ENCODE measurements around the gene CELSR1. TPM values are rescaled to one million over a fixed set of nuclear protein-coding genes. Genes with fewer than 3 reads are reported as not detected.
A peak's percentile ranks its signal among the peaks of the same experiment; 100 is the strongest.

The CELSR1 gene
- total and polyA plus RNA-seq, 2 of the 13 experiments (the other 11 are each of a cell fraction or from before 2014, with no cell fraction given) = 0.78 to 1.8 TPM

DNA sequence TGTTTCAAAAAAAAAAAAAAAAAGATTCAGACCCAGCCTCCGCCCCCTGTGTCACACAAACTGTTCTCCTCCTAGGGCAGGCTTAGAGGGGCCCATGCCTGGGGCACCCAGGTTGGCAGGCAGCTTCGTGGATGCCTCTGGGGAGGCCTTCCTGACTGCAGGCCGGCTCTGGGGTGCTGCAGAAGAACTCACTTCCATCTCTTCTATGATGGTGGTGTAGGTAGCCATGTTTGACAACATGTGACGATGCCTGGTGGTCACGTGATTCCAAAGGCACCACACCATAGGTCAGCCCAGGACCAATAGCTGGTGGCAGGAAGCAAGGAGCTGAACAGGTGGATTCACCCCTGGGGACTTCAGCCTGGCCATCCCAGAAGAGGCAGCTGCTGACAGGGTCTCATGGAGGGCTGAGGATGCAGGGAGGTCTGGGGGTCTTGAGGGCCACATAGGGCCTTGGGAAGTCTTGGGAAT is 24.1 kb upstream of the CELSR1 start:
- 25% methylated on average over 3 of the region's 5 CpGs for WGBS (ENCODE audit: low lambda C conversion rate)
- ATAC-seq = peak; percentile 25
- peak overlapping the region; percentile 45 for H3K4me2 ChIP-seq (ENCODE audit: low read depth, low read length)
- TF ChIP-seq ZNF672 (CRISPR knock-in tag; IDR thresholded peaks at IDR 0.05) (no peak), THAP11 (CRISPR knock-in tag; IDR thresholded peaks at IDR 0.05) (peak; percentile 61; the same call in 1 of the 2 replicates), ZNF792 (CRISPR knock-in tag; IDR thresholded peaks at IDR 0.05) (no peak), GABPB1 (CRISPR knock-in tag; IDR thresholded peaks at IDR 0.05) (0 out of 2 replicates have a peak, but pooled peaks have one; percentile 30), CSRNP2 (CRISPR knock-in tag; conservative IDR thresholded peaks at IDR 0.05; ENCODE audit: low read depth) (no peak), HDAC1 (CRISPR knock-in tag; IDR thresholded peaks at IDR 0.05) (0 out of 2 replicates have a peak, but pooled peaks have one; percentile 28), NFYB (CRISPR knock-in tag; IDR thresholded peaks at IDR 0.05) (peak; percentile 76), DRAP1 (CRISPR knock-in tag; IDR thresholded peaks at IDR 0.05) (peak; percentile 21; the same call in 1 of the 2 replicates), MYC (CRISPR knock-in tag; IDR thresholded peaks at IDR 0.05; ENCODE audit: borderline replicate concordance) (0 out of 2 replicates have a peak, but pooled peaks have one; percentile 20), MNT (IDR thresholded peaks at IDR 0.05) (peak; percentile 94), MXD4 (CRISPR knock-in tag; IDR thresholded peaks at IDR 0.05) (peak; percentile 46; the same call in 1 of the 2 replicates), IRF9 (CRISPR knock-in tag; IDR thresholded peaks at IDR 0.05; ENCODE audit: borderline replicate concordance) (no peak), HDAC2 (CRISPR knock-in tag; IDR thresholded peaks at IDR 0.05) (0 out of 2 replicates have a peak, but pooled peaks have one; percentile 21), RFX5 (IDR thresholded peaks at IDR 0.05; ENCODE audit: low read depth, low read length) (0 out of 2 replicates have a peak, but pooled peaks have one; percentile 19), FOXK1 (CRISPR knock-in tag; IDR thresholded peaks at IDR 0.05; ENCODE audit: borderline replicate concordance, low read depth) (peak; percentile 28; the same call in 1 of the 2 replicates), RAD51 (IDR thresholded peaks at IDR 0.05; ENCODE audit: borderline replicate concordance) (peak; percentile 97), GTF2F1 (IDR thresholded peaks at IDR 0.05; ENCODE audit: low read length) (peak; percentile 64; the same call in 1 of the 2 replicates)
- TF ChIP-seq, protein P1, sequence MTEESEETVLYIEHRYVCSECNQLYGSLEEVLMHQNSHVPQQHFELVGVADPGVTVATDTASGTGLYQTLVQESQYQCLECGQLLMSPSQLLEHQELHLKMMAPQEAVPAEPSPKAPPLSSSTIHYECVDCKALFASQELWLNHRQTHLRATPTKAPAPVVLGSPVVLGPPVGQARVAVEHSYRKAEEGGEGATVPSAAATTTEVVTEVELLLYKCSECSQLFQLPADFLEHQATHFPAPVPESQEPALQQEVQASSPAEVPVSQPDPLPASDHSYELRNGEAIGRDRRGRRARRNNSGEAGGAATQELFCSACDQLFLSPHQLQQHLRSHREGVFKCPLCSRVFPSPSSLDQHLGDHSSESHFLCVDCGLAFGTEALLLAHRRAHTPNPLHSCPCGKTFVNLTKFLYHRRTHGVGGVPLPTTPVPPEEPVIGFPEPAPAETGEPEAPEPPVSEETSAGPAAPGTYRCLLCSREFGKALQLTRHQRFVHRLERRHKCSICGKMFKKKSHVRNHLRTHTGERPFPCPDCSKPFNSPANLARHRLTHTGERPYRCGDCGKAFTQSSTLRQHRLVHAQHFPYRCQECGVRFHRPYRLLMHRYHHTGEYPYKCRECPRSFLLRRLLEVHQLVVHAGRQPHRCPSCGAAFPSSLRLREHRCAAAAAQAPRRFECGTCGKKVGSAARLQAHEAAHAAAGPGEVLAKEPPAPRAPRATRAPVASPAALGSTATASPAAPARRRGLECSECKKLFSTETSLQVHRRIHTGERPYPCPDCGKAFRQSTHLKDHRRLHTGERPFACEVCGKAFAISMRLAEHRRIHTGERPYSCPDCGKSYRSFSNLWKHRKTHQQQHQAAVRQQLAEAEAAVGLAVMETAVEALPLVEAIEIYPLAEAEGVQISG (CRISPR knock-in tag; IDR thresholded peaks at IDR 0.05) = no peak

More for the DNA sequence above, 24.1 kb upstream of the CELSR1 start:
- Histone ChIP-seq H3K9me3 (ENCODE audit: low read length) (no peaks in the 10 kb centered on the region), H3K36me3 (replicated peaks in 1 of 2; ENCODE audit: control insufficient read depth in 1 of 2, insufficient read depth in 2 of 2, low read length in 2 of 2) (no peaks in the 10 kb centered on the region), H3K9ac (ENCODE audit: insufficient read depth, low read depth, low read length) (no peak overlapping the region), H3K4me1 (ENCODE audit: insufficient read depth, low read length) (peaks cover 27% of the 10 kb centered on the region), H3K27ac (ENCODE audit: extremely low read length, insufficient read depth, low read length) (no peak overlapping the region), H3K4me3 (replicated peaks in 1 of 3; ENCODE audit: insufficient read depth in 1 of 3, low read depth in 2 of 3, low read length in 3 of 3) (peak overlapping the region in 2 of 3 experiments; percentile 29 to 55; a peak in 4 of 6 replicates), H3K79me2 (ENCODE audit: insufficient read depth, low read length) (no peaks in the 10 kb centered on the region), H4K20me1 (ENCODE audit: insufficient read depth, low read length) (no peaks in the 10 kb centered on the region), H3K27me3 (ENCODE audit: control insufficient read depth in 1 of 2, insufficient read depth in 2 of 2, low read length in 2 of 2) (no peaks in the 10 kb centered on the region), H2AFZ (ENCODE audit: low read length) (no peak overlapping the region)
- BruUV-seq (replicated peaks) = no TSS peak
- DNase-seq (ENCODE audit: low spot score) (peak; percentile 76), FAIRE-seq (peak; percentile 40)
- ChIA-PET POLR2A (interaction anchor here (0.6 to 1.6 kb wide), 6 partner anchors 14 to 245 kb away, joined by 3 to 11 read pairs (median 3); no protein-coding TSS in a partner anchor), CTCF (ENCODE audit: low intra/inter-chr PET ratio, low total read pairs) (no interaction called here)
- in situ Hi-C loops (cut with HindIII; ENCODE audit: extremely low pct_ligation_motif_present, low pct_unique_long_range_greater_than_20kb) = loop anchor here (25.0 kb wide), 1 partner anchor 101 kb away; no protein-coding TSS in a partner anchor
- intact Hi-C loops (cut with micrococcal nuclease; ENCODE audit: unreplicated experiment) = loop anchor here (5.0 kb wide), 1 partner anchor 76 kb away; no protein-coding TSS in a partner anchor
